H1 (cell line): ENCODE results near the gene PET100. TPM values are rescaled to one million over a fixed set of nuclear protein-coding genes. Genes with fewer than 3 reads are reported as not detected.

Experiments used
- CTCF ChIA-PET: fragments of 300-600 bp; sonication (Branson Sonifier 250); formaldehyde crosslinking; loops from one replicate; lab custom pipeline; 2021; ENCODE audit not compliant: partially characterized antibody; lab: Charles Lee
- POLR2A ChIA-PET: fragments of 300-600 bp; sonication (Branson Sonifier 250); formaldehyde crosslinking; loops from one replicate; lab custom pipeline; 2021; ENCODE audit warnings: inconsistent platforms; ENCODE audit not compliant: partially characterized antibody; lab: Charles Lee
- DNase-seq, 2 experiments: peaks; one replicate each; pipeline versions ENCODE4 v3.0.0 to v3.0.0-alpha.2; 2010 to 2022; ENCODE audit warnings: low spot score in 2 of 2, low read depth in 1 of 2, mixed read lengths in 1 of 2
- FAIRE-seq: peaks from 2 replicates; lab custom pipeline; 2011; peaks lifted over from hg19 to GRCh38; lab: Jason Lieb, UNC
- H2AFZ ChIP-seq: 2 replicates; pipeline ENCODE4 v1.8.1; 2012; ENCODE audit warnings: low read length, inconsistent platforms
- H2AK5ac ChIP-seq: 2 replicates; pipeline ENCODE4 v1.6.1; 2013; ENCODE audit warnings: low read depth, low read length
- H2BK120ac ChIP-seq: replicated peaks from 2 replicates; pipeline ENCODE3; 2013; ENCODE audit warnings: low read depth, low read length, inconsistent platforms
- H2BK12ac ChIP-seq: 2 replicates; pipeline ENCODE4 v1.6.1; 2013; ENCODE audit warnings: low read depth, low read length
- H2BK15ac ChIP-seq: 2 replicates; pipeline ENCODE4 v1.6.1; 2013; ENCODE audit warnings: low read length
- H2BK20ac ChIP-seq: 2 replicates; pipeline ENCODE4 v1.6.1; 2013; ENCODE audit warnings: low read length
- H2BK5ac ChIP-seq: 2 replicates; pipeline ENCODE4 v1.6.1; 2013; ENCODE audit warnings: low read depth, low read length
- H3K14ac ChIP-seq: 2 replicates; pipeline ENCODE4 v1.6.1; 2013; ENCODE audit warnings: inconsistent platforms; ENCODE audit not compliant: insufficient read length
- H3K18ac ChIP-seq: 2 replicates; pipeline ENCODE4 v1.6.1; 2013; ENCODE audit warnings: low read length; ENCODE audit errors: extremely low read depth
- H3K23ac ChIP-seq: 2 replicates; pipeline ENCODE4 v1.6.1; 2013; ENCODE audit warnings: inconsistent platforms; ENCODE audit not compliant: insufficient read length
- H3K23me2 ChIP-seq: 2 replicates; pipeline ENCODE4 v1.6.1; 2013; ENCODE audit warnings: low read depth, low read length
- H3K27ac ChIP-seq: 2 replicates; pipeline ENCODE4 v1.6.1; 2011; ENCODE audit warnings: low read depth, low read length, inconsistent platforms
- H3K27me3 ChIP-seq, 4 experiments: replicated peaks in 1 of 4; 1 replicate in 1 of 4; 2 replicates in 3 of 4; pipeline versions ENCODE4 v1.6.1 to v1.8.1; 2011 to 2013; ENCODE audit warnings: low read length in 3 of 4, mild to moderate bottlenecking in 3 of 4, inconsistent platforms in 2 of 4, mixed read lengths in 2 of 4, moderate library complexity in 1 of 4; ENCODE audit not compliant: control insufficient read depth in 3 of 4, insufficient read depth in 3 of 4; ENCODE audit errors: extremely low read depth in 1 of 4
- H3K36me3 ChIP-seq, 4 experiments: 2 replicates each; pipeline versions ENCODE4 v1.6.1 to v1.8.1; 2011 to 2013; ENCODE audit warnings: mild to moderate bottlenecking in 4 of 4, low read length in 3 of 4, moderate library complexity in 2 of 4, control low read depth in 1 of 4, inconsistent platforms in 1 of 4; ENCODE audit not compliant: insufficient read depth in 4 of 4, control insufficient read depth in 2 of 4
- H3K4ac ChIP-seq: replicated peaks from 2 replicates; pipeline ENCODE3; 2013; ENCODE audit warnings: low read length, low read depth, mixed read lengths, inconsistent platforms; ENCODE audit not compliant: insufficient read length
- H3K4me1 ChIP-seq, 4 experiments: replicated peaks in 1 of 4; 1 replicate in 1 of 4; 2 replicates in 3 of 4; pipeline versions ENCODE4 v1.6.1 to v1.8.1; 2011 to 2013; ENCODE audit warnings: low read length in 3 of 4, inconsistent platforms in 2 of 4, mixed read lengths in 1 of 4; ENCODE audit not compliant: insufficient read depth in 4 of 4, control insufficient read depth in 3 of 4
- H3K4me2 ChIP-seq, 2 experiments: 2 replicates each; pipeline versions ENCODE4 v1.6.1 to v1.8.1; 2011 to 2013; ENCODE audit warnings: low read depth in 2 of 2, low read length in 2 of 2, control low read depth in 1 of 2, inconsistent platforms in 1 of 2, mild to moderate bottlenecking in 1 of 2; ENCODE audit not compliant: insufficient read depth in 1 of 2
- H3K4me3 ChIP-seq, 4 experiments: fragments of 200-600, 300-600 bp in 1 of 4; sonication (generic), shearing (Covaris generic), sonication (Bioruptor Twin) in 1 of 4; 2 replicates each; pipeline versions ENCODE4 v1.5.1 to v1.8.1; 2011 to 2016; ENCODE audit warnings: low read length in 4 of 4, low read depth in 3 of 4, control low read depth in 2 of 4, inconsistent platforms in 2 of 4, mild to moderate bottlenecking in 2 of 4, mixed read lengths in 1 of 4, moderate library complexity in 1 of 4; ENCODE audit not compliant: insufficient read depth in 2 of 4; ENCODE audit errors: extremely low read depth in 1 of 4
- H3K56ac ChIP-seq: replicated peaks from 2 replicates; pipeline ENCODE3; 2013; ENCODE audit warnings: low read depth, mild to moderate bottlenecking, mixed read lengths, low read length, inconsistent platforms; ENCODE audit not compliant: insufficient read length
- H3K79me1 ChIP-seq: 2 replicates; pipeline ENCODE4 v1.6.1; 2013; ENCODE audit warnings: low read depth, low read length, control low read depth
- H3K79me2 ChIP-seq, 2 experiments: 2 replicates each; pipeline versions ENCODE4 v1.6.1 to v1.8.1; 2012 to 2013; ENCODE audit warnings: low read length in 2 of 2, mild to moderate bottlenecking in 2 of 2, inconsistent platforms in 1 of 2; ENCODE audit not compliant: insufficient read depth in 2 of 2, control insufficient read depth in 1 of 2
- H3K9ac ChIP-seq, 4 experiments: replicated peaks in 1 of 4; 1 replicate in 1 of 4; 2 replicates in 3 of 4; pipeline versions ENCODE4 v1.6.1 to v1.8.1; 2011 to 2013; ENCODE audit warnings: low read depth in 3 of 4, low read length in 3 of 4, control low read depth in 2 of 4, mild to moderate bottlenecking in 2 of 4, moderate library complexity in 2 of 4, inconsistent platforms in 1 of 4; ENCODE audit errors: extremely low read depth in 1 of 4
- H3K9me3 ChIP-seq, 2 experiments: 2 replicates each; pipeline versions ENCODE4 v1.6.1 to v1.8.1; 2012 to 2013; ENCODE audit warnings: mild to moderate bottlenecking in 2 of 2, moderate library complexity in 2 of 2, control low read depth in 1 of 2, inconsistent platforms in 1 of 2, low read depth in 1 of 2, low read length in 1 of 2, mixed read lengths in 1 of 2; ENCODE audit not compliant: insufficient read depth in 2 of 2
- H4K20me1 ChIP-seq, 2 experiments: replicated peaks in 1 of 2; 2 replicates each; pipeline versions ENCODE3 to v1.8.1; 2011 to 2013; ENCODE audit warnings: inconsistent platforms in 2 of 2, low read length in 2 of 2, mild to moderate bottlenecking in 1 of 2; ENCODE audit not compliant: insufficient read depth in 2 of 2, control insufficient read depth in 1 of 2
- H4K5ac ChIP-seq: 2 replicates; pipeline ENCODE4 v1.6.1; 2013; ENCODE audit warnings: low read length, low read depth, mixed read lengths, inconsistent platforms; ENCODE audit not compliant: insufficient read length
- H4K8ac ChIP-seq: 2 replicates; pipeline ENCODE4 v1.8.0; 2013; ENCODE audit warnings: mild to moderate bottlenecking, moderate library complexity, low read length, inconsistent platforms; ENCODE audit not compliant: insufficient read depth; ENCODE audit errors: extremely low read depth
- H4K91ac ChIP-seq: replicated peaks from 2 replicates; pipeline ENCODE3; 2013; ENCODE audit warnings: low read length, mixed read lengths, inconsistent platforms; ENCODE audit not compliant: insufficient read length
- ATF3 ChIP-seq: IDR thresholded peaks from 2 replicates; pipeline ENCODE4 v1.6.1; 2011; ENCODE audit warnings: low read depth, mild to moderate bottlenecking, low read length; ENCODE audit not compliant: insufficient read depth
- CEBPB ChIP-seq: IDR thresholded peaks from 2 replicates; pipeline ENCODE4 v1.6.1; 2012; ENCODE audit warnings: low read depth, low read length
- CTCF ChIP-seq, 3 experiments: IDR thresholded peaks; 1 replicate in 2 of 3; 2 replicates in 1 of 3; pipeline versions ENCODE4 v1.5.1 to v1.6.1; 2011; ENCODE audit warnings: low read length in 3 of 3, mild to moderate bottlenecking in 3 of 3, inconsistent platforms in 2 of 3, low read depth in 1 of 3, moderate library complexity in 1 of 3; ENCODE audit not compliant: insufficient read depth in 1 of 3; ENCODE audit errors: control extremely low read depth in 1 of 3
- EP300 ChIP-seq, 2 experiments: IDR thresholded peaks; 1 replicate in 1 of 2; 2 replicates in 1 of 2; pipeline ENCODE4 v1.6.1; 2011 to 2012; ENCODE audit warnings: low read depth in 2 of 2, low read length in 2 of 2, mild to moderate bottlenecking in 2 of 2, borderline replicate concordance in 1 of 2, inconsistent platforms in 1 of 2, moderate library complexity in 1 of 2
- EZH2 ChIP-seq: fragments of 200-600 bp; sonication (generic); IDR thresholded peaks from 2 replicates; pipeline ENCODE4 v1.7.1; 2012; ENCODE audit warnings: low read depth, mild to moderate bottlenecking, moderate library complexity, low read length, inconsistent platforms; ENCODE audit not compliant: severe bottlenecking
- POLR2A ChIP-seq, 2 experiments: IDR thresholded peaks; 1 replicate in 1 of 2; 2 replicates in 1 of 2; pipeline ENCODE4 v1.6.1; 2011; ENCODE audit warnings: low read depth in 2 of 2, low read length in 2 of 2, mild to moderate bottlenecking in 2 of 2; ENCODE audit errors: control extremely low read depth in 1 of 2
- WGBS, 2 experiments: shearing (Covaris generic) in 1 of 2; methylation state at CpG; one replicate each; pipeline versions ENCODE4 v1.1.6 to v1.1.7; 2013 to 2015; ENCODE audit warnings: low lambda C conversion rate in 2 of 2, mixed read lengths in 2 of 2, inconsistent platforms in 1 of 2, low coverage in 1 of 2, missing lambda C conversion rate in 1 of 2; ENCODE audit not compliant: insufficient replicate concordance in 2 of 2, insufficient coverage in 1 of 2, insufficient read length in 1 of 2; ENCODE audit errors: extremely low coverage in 1 of 2, missing lambda C conversion rate in 1 of 2; 5-methylcytosine and 5-hydroxymethylcytosine counted together
- polyA plus RNA-seq, 7 experiments: library from polyadenylated mRNA; depleted of rRNA in 3 of 7; stranded (reverse) in 5 of 7; unstranded in 2 of 7; fragments of >200 nt in 5 of 7; fragments of 200-250 nt in 2 of 7; gene quantifications; 1 replicate in 5 of 7; 2 replicates in 1 of 7; 4 replicates in 1 of 7; pipeline versions ENCODE4 v1.2.1 to v1.2.3, GENCODE V29; 2011 to 2013; ENCODE audit warnings: missing spikeins in 2 of 7, mixed read lengths in 2 of 7
- total RNA-seq: library from RNA; stranded (reverse); fragmentation: NEBNext Ultra II Directional; extraction: Animal tissue kit (Norgen Biotek cat#: 25700); gene quantifications from 2 replicates; pipeline ENCODE4 v1.2.1, GENCODE V29; 2021
- TF ChIP-seq, protein P1 (sequence below): IDR thresholded peaks from 2 replicates; pipeline ENCODE4 v1.6.1; 2012; ENCODE audit warnings: inconsistent platforms

Gene PET100
- total and polyA plus RNA-seq, 2 of the 8 experiments (the other 6 are each of a cell fraction or from before 2014, with no cell fraction given), result 80.8 to 105 TPM

DNA sequence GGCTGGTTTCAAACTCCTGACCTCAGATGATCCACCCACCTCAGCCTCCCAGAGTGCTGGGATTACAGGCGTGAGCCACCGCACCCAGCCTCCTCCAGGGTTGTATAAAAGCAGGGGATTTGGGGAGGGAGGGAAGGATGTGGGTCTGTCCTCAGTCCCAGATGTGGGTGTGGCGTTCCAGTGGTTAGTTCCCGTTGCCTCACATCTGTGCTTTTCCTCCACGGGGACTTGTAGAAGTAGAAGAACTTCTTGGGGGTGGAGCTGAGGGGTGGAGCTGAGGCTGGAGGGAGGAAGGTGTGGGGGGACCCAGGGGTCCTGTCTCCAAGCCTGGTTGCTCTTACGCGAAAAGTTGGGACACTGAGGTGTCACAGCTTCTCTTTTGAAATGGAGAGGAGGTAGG is 46.8 kb downstream of the PET100 start:
- no peak for FAIRE-seq
- POLR2A ChIA-PET, result no interaction called here

More for the DNA sequence above, 46.8 kb downstream of the PET100 start:
- Histone ChIP-seq H4K5ac (no peak overlapping the region), H3K27me3 (peaks cover 0 to 8% (median 4%) of the 10 kb centered on the region in 4 experiments; a peak in 3 of 7 replicates), H3K9ac (no peak overlapping the region), H3K79me2 (no peaks in the 10 kb centered on the region; a peak in 1 of 4 replicates), H3K4me1 (peaks cover 0 to 1% (median 0%) of the 10 kb centered on the region in 4 experiments; a peak in 3 of 7 replicates), H3K4ac (no peak overlapping the region), H3K14ac (no peak overlapping the region), H4K8ac (no peak overlapping the region), H2AK5ac (no peak overlapping the region), H3K18ac (no peak overlapping the region), H4K91ac (no peak overlapping the region), H2BK15ac (no peak overlapping the region), H3K4me2 (no peak overlapping the region), H3K23me2 (peaks cover 2% of the 10 kb centered on the region; the same call in 1 of the 2 replicates), H3K79me1 (no peaks in the 10 kb centered on the region), H3K36me3 (no peaks in the 10 kb centered on the region), H2BK12ac (no peak overlapping the region), H3K9me3 (no peaks in the 10 kb centered on the region), H3K56ac (no peak overlapping the region), H3K23ac (no peak overlapping the region), H3K27ac (no peak overlapping the region), H2BK5ac (no peak overlapping the region), H4K20me1 (no peaks in the 10 kb centered on the region), H2BK20ac (no peak overlapping the region), H3K4me3 (no peak overlapping the region), H2AFZ (no peak overlapping the region), H2BK120ac (no peak overlapping the region)
- DNase-seq, result no peak
- CTCF ChIA-PET, result interaction anchor here (2.6 kb wide), 1 partner anchor 19 kb away, joined by 7 read pairs; no protein-coding TSS in a partner anchor
- TF ChIP-seq EZH2 (no peak), CEBPB (no peak), CTCF (IDR thresholded peaks at IDR 0.05; ENCODE audit: control extremely low read depth in 1 of 3, insufficient read depth in 1 of 3, low read depth in 1 of 3, low read length in 3 of 3) (no peak), ATF3 (no peak), EP300 (IDR thresholded peaks at IDR 0.05; ENCODE audit: borderline replicate concordance in 1 of 2, low read depth in 2 of 2, low read length in 2 of 2) (no peak), POLR2A (IDR thresholded peaks at IDR 0.05; ENCODE audit: control extremely low read depth in 1 of 2, low read depth in 2 of 2, low read length in 2 of 2) (no peak)
- TF ChIP-seq, protein P1, sequence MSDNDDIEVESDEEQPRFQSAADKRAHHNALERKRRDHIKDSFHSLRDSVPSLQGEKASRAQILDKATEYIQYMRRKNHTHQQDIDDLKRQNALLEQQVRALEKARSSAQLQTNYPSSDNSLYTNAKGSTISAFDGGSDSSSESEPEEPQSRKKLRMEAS, result no peak
- WGBS, 2 experiments, result 77% methylated on average over 7 of the region's 7 CpGs; no CpG with 5 or more reads in 1 of the 2 experiments
